Peyer's patch (tissue), 4 donors: ENCODE measurements around the gene TMEM143. TPM values are rescaled to one million over a fixed set of nuclear protein-coding genes. Genes with fewer than 3 reads are reported as not detected.

Source experiments
- DNase-seq, 3 donors: peaks; one replicate each; pipeline ENCODE4 v3.0.0-alpha.2; 2017 to 2019
- H3K27ac ChIP-seq, 4 donors: fragments of 200-600 bp; sonication (generic); one replicate each; pipeline ENCODE4 v1.5.1; 2016 to 2019
- H3K27me3 ChIP-seq, 2 donors: fragments of 200-600 bp; sonication (generic); one replicate each; pipeline ENCODE4 v1.5.1; 2019
- H3K36me3 ChIP-seq, 3 donors: fragments of 200-600 bp; sonication (generic); one replicate each; pipeline ENCODE4 v1.5.1; 2016 to 2019
- H3K4me1 ChIP-seq, 4 donors: fragments of 200-600 bp; sonication (generic); one replicate each; pipeline ENCODE4 v1.5.1; 2016 to 2019
- H3K4me3 ChIP-seq, 4 donors: fragments of 200-600 bp; sonication (generic); 1 replicate in 3 of 4; 2 replicates in 1 of 4; pipeline ENCODE4 v1.5.1; 2016 to 2019; ENCODE audit warnings: mild to moderate bottlenecking in 1 of 4
- H3K9me3 ChIP-seq, 4 donors: fragments of 200-600 bp; sonication (generic); one replicate each; pipeline ENCODE4 v1.5.1; 2016 to 2019; ENCODE audit warnings: mild to moderate bottlenecking in 1 of 4
- POLR2A ChIP-seq, 2 donors: fragments of 450-650 bp; IDR thresholded peaks; one replicate each; pipeline ENCODE4 v1.5.1; 2017; ENCODE audit warnings: antibody characterized with exemption in 2 of 2, mild to moderate bottlenecking in 2 of 2, moderate library complexity in 2 of 2
- total RNA-seq, 4 donors: library from RNA; depleted of rRNA; stranded (reverse); fragments of >200 nt; gene quantifications; one replicate each; pipeline ENCODE4 v1.1.0, GENCODE V29; 2016
- TF ChIP-seq, protein P1 (sequence below), 6 experiments: fragments of 450-650 bp in 4 of 6; fragments of 200-600 bp in 2 of 6; sonication (generic) in 1 of 6; IDR thresholded peaks; one replicate each; pipeline ENCODE4 v1.5.1; 2017 to 2019; ENCODE audit warnings: antibody characterized with exemption in 6 of 6, mild to moderate bottlenecking in 3 of 6, moderate library complexity in 1 of 6

TMEM143 gene
- total RNA-seq, 4 donors from 2014 or later = 8.6 to 30.5 (median 20.0) TPM

- TF ChIP-seq, protein P1, sequence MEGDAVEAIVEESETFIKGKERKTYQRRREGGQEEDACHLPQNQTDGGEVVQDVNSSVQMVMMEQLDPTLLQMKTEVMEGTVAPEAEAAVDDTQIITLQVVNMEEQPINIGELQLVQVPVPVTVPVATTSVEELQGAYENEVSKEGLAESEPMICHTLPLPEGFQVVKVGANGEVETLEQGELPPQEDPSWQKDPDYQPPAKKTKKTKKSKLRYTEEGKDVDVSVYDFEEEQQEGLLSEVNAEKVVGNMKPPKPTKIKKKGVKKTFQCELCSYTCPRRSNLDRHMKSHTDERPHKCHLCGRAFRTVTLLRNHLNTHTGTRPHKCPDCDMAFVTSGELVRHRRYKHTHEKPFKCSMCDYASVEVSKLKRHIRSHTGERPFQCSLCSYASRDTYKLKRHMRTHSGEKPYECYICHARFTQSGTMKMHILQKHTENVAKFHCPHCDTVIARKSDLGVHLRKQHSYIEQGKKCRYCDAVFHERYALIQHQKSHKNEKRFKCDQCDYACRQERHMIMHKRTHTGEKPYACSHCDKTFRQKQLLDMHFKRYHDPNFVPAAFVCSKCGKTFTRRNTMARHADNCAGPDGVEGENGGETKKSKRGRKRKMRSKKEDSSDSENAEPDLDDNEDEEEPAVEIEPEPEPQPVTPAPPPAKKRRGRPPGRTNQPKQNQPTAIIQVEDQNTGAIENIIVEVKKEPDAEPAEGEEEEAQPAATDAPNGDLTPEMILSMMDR (IDR thresholded peaks at IDR 0.05) = peak; percentile 38 to 82 (median 73)
- no peak for TF ChIP-seq POLR2A (IDR thresholded peaks at IDR 0.05)
- H3K4me3 ChIP-seq = no peak overlapping the region
These were observed 12.4 kb downstream of the TMEM143 start for GRCh38 chr19:48351341-48351752.

GRCh38 chr19:48350856-48351255, 12.9 kb downstream of the TMEM143 start:
- TF ChIP-seq POLR2A (IDR thresholded peaks at IDR 0.05) = no peak
- TF ChIP-seq, protein P1 (IDR thresholded peaks at IDR 0.05) = no peak

More at GRCh38 chr19:48351341-48351752, 12.4 kb downstream of the TMEM143 start:
- Histone ChIP-seq H3K27me3 (no peaks in the 10 kb centered on the region), H3K27ac (no peak overlapping the region), H3K9me3 (no peaks in the 10 kb centered on the region), H3K36me3 (no peaks in the 10 kb centered on the region), H3K4me1 (no peaks in the 10 kb centered on the region)
- peak; percentile 66 to 90 (median 88) for DNase-seq

DNA sequence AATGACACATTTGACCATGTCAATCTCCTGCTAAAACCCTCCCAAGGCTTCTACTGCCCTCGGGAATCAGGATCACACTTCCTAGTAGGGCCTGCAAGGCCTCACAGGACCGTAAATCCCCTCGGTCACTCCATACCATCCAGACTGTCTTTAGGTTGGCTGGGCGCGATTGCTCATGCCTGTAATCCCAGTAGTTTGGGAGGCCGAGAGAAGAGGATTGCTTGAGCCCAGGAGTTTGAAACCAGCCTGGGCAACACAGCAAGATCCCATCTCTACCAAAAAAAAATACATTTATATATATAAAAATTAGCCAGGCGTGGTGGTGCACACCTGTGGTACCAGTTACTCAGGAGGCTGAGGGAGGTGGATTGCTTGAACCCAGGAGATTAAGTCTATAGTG, 15.0 kb downstream of the TMEM143 start:
- Histone ChIP-seq H3K27ac (no peak overlapping the region), H3K4me3 (no peak overlapping the region), H3K27me3 (no peaks in the 10 kb centered on the region), H3K4me1 (no peaks in the 10 kb centered on the region), H3K36me3 (no peaks in the 10 kb centered on the region), H3K9me3 (no peaks in the 10 kb centered on the region)
- TF ChIP-seq, protein P1 (IDR thresholded peaks at IDR 0.05) = no peak
- no peak for TF ChIP-seq POLR2A (IDR thresholded peaks at IDR 0.05)
- no peak for DNase-seq

More at GRCh38 chr19:48350856-48351255, 12.9 kb downstream of the TMEM143 start:
- no peaks in the 10 kb centered on the region for H3K9me3 ChIP-seq
- no peaks in the 10 kb centered on the region for H3K36me3 ChIP-seq
- no peaks in the 10 kb centered on the region for H3K4me1 ChIP-seq
- no peaks in the 10 kb centered on the region for H3K27me3 ChIP-seq
- DNase-seq = no peak
- no peak overlapping the region for H3K4me3 ChIP-seq
- H3K27ac ChIP-seq = no peak overlapping the region

DNA sequence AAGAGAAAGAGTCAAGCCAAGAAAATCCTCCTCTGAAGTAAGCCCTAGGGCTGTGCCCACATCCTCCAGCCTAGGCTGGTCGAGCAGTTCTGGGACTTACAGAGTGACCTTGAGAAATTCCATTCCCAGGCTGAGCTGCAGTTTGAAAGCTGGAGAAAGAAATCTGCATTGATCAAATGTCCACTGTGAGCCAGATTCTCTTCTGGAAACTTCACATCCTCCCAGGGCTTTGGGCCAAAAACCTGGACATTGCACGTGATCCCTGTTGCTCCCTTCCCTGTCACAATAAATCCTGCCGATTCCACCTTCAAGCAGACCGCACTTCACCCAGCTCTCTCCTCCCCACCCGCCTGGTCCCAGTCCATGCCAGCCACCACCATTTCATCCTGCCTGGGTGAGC, 15.7 kb downstream of the TMEM143 start:
- Histone ChIP-seq H3K9me3 (no peaks in the 10 kb centered on the region), H3K36me3 (no peaks in the 10 kb centered on the region), H3K27me3 (no peaks in the 10 kb centered on the region), H3K27ac (no peak overlapping the region), H3K4me3 (no peak overlapping the region), H3K4me1 (no peaks in the 10 kb centered on the region)
- no peak for TF ChIP-seq POLR2A (IDR thresholded peaks at IDR 0.05)
- TF ChIP-seq, protein P1 (IDR thresholded peaks at IDR 0.05) = no peak
- no peak for DNase-seq

GRCh38 chr19:48346191-48346590, 17.5 kb downstream of the TMEM143 start:
- H3K4me1 ChIP-seq = no peaks in the 10 kb centered on the region
- no peaks in the 10 kb centered on the region for H3K9me3 ChIP-seq
- DNase-seq = no peak
- no peak overlapping the region for H3K4me3 ChIP-seq
- TF ChIP-seq, protein P1 (IDR thresholded peaks at IDR 0.05) = no peak
- no peak for TF ChIP-seq POLR2A (IDR thresholded peaks at IDR 0.05)
- H3K27me3 ChIP-seq = no peaks in the 10 kb centered on the region
- no peak overlapping the region for H3K27ac ChIP-seq
- peaks cover 0 to 6% (median 0%) of the 10 kb centered on the region in 3 donors for H3K36me3 ChIP-seq

DNA sequence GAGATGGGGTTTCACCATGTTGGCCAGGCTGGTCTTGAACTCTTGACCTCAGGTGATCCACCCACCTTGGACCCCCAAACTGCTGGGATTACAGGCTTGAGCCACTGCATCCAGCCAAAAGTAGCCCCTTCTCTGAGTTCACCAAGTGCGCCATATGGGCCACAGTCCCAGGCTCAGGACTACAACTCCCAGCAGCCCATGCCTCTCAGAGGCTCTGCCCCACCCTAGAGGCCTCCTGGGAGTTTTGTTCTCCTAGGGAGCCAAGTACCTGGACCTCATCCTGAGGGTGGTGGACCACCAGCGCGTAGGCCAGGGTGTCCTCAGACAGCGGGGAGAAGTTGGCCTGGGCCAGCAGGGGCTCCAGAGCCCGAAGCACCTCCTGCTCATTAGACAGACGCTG, 18.8 kb downstream of the TMEM143 start:
- no peak for DNase-seq
- Histone ChIP-seq H3K4me3 (no peak overlapping the region), H3K27me3 (no peaks in the 10 kb centered on the region), H3K4me1 (no peaks in the 10 kb centered on the region), H3K27ac (no peak overlapping the region), H3K9me3 (no peaks in the 10 kb centered on the region), H3K36me3 (peaks cover 0 to 6% (median 0%) of the 10 kb centered on the region in 3 donors)
- TF ChIP-seq, protein P1 (IDR thresholded peaks at IDR 0.05) = no peak
- TF ChIP-seq POLR2A (IDR thresholded peaks at IDR 0.05) = no peak
